ENCODE data around the gene YBEY. TPM values are rescaled to one million over a fixed set of nuclear protein-coding genes. Genes with fewer than 3 reads are reported as not detected.

YBEY gene
- total RNA-seq, 2 experiments from 2014 or later = 6.9 to 9.1 TPM

DNA sequence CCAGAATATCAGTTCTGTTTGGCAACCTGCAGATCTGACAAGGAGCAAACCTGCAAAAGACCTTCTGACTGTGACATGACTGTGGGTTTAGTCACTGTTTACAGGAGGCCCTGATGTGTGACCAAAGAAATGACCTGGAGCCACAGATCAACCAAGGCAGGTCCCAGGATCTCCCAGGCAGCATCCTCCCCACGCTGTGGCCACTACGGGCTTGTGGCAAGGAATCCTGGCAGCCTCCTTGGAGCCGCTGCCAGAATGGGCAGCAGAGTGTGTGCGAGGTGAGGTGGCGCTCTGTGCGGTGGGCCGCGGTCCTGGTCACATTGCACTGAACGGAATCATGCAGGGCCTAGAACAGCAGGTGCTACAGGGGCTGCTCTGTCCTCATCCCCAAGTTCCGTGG is 16.7 kb upstream of the YBEY start:
- H3K4me3 Mint-ChIP-seq = no peak overlapping the region
- ATAC-seq = no peak
- peaks cover 40% of the 10 kb centered on the region for H3K36me3 Mint-ChIP-seq
- no peaks in the 10 kb centered on the region for H3K9me3 Mint-ChIP-seq (ENCODE audit: low read depth)
- H3K4me1 Mint-ChIP-seq = no peaks in the 10 kb centered on the region
- no peak overlapping the region for H3K27ac Mint-ChIP-seq
- no peaks in the 10 kb centered on the region for H3K27me3 Mint-ChIP-seq
- CTCF ChIA-PET = no interaction called here
- DNase-seq = no peak

DNA sequence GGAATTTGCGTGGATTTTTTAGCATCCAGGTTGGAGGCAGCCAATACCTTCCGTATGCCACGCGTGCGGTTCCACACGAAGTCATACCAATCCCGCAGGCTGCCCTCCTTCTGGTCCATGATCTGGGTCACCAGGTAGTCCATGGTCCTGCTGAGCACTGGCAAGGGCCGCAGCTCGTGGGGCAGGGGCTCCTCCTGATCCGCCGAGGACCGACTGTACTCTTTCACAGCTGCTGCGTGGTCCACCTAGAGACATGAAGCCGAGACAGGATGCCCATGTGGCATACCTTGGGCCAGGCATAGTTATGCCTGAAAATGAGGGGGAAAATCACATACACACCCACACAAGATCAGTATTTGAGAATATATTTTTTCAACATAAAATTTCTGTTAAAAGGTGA is 12.8 kb upstream of the YBEY start:
- no peak overlapping the region for H3K27ac Mint-ChIP-seq
- CTCF ChIA-PET = no interaction called here
- no peaks in the 10 kb centered on the region for H3K9me3 Mint-ChIP-seq (ENCODE audit: low read depth)
- DNase-seq = no peak
- no peaks in the 10 kb centered on the region for H3K4me1 Mint-ChIP-seq
- no peak for ATAC-seq
- no peak overlapping the region for H3K4me3 Mint-ChIP-seq
- peaks cover 36% of the 10 kb centered on the region for H3K36me3 Mint-ChIP-seq
- no peaks in the 10 kb centered on the region for H3K27me3 Mint-ChIP-seq

DNA sequence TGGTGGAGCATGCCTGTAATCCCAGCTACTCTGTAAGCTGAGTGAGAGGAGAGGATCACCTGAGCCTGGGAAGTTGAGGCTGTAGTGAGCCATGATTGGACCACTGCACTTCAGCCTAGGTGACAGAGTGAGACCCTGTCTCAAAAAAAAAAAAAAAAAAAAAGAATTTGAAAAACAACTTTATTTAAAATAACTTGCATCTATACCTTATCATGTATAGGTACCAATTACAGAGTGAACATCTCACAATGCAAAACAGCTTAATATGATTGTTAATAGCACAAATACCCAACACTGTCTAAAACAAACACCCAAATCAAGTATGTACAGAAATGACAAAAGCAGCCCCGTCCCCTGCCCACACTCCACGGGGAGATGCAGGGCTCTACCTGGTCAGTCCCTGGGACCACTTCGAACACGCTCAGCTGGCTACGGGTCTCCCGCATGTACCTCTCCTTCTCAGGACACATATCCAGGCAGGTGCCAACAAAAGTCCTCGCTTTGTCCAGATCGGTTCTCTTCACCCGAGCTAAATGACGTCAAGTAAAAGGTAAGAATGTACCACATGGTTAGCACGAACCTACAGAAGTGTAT is 11.2 kb upstream of the YBEY start:
- no peaks in the 10 kb centered on the region for H3K27me3 Mint-ChIP-seq
- no peaks in the 10 kb centered on the region for H3K9me3 Mint-ChIP-seq (ENCODE audit: low read depth)
- CTCF ChIA-PET = interaction anchor here (0.7 to 0.9 kb wide), 3 partner anchors 51 to 387 kb away, joined by 3 read pairs; a partner anchor contains a TSS
- no peak overlapping the region for H3K27ac Mint-ChIP-seq
- no peak overlapping the region for H3K4me3 Mint-ChIP-seq
- ATAC-seq (no peak), DNase-seq (no peak)
- no peaks in the 10 kb centered on the region for H3K4me1 Mint-ChIP-seq
- H3K36me3 Mint-ChIP-seq = peaks cover 43% of the 10 kb centered on the region

DNA sequence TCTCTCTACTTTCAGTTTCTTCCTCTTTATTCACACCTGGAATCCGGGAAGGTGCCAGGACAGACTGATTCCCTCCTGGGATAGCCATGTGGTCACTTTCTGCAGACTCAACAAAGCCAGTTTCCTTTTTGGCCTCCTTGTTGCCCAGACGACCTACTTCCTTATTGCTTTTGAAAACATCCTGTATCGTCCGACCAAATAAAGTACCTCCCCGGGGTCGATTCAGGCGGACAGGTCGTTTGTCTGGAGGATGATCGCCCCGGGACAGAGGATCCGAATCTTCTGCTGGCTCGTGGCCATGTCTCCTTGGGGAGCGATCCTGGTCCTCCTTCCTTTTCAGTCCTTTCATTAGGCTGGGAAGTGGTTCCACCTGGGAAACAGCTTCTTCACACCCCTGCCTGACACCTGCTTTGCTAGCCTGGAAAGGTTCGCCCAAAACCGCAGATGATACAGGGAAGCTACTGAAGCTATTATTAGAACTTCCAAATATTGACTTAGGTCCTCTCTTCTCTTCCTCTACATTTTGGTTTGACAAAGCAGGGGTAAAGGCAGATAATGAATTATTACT is 2.0 kb upstream of the YBEY start:
- DNase-seq = no peak
- ATAC-seq = no peak
- CTCF ChIA-PET = interaction anchor here (1.1 to 3.5 kb wide), 6 partner anchors 56 to 315 kb away, joined by 3 to 19 read pairs (median 4); partner anchors contain the start of gene LSS
- Mint-ChIP-seq H3K9me3 (ENCODE audit: low read depth) (no peaks in the 10 kb centered on the region), H3K27ac (peak overlapping the region; percentile 67), H3K36me3 (peaks cover 45% of the 10 kb centered on the region), H3K4me3 (peak overlapping the region; percentile 56), H3K27me3 (no peaks in the 10 kb centered on the region), H3K4me1 (peaks cover 47% of the 10 kb centered on the region)

DNA sequence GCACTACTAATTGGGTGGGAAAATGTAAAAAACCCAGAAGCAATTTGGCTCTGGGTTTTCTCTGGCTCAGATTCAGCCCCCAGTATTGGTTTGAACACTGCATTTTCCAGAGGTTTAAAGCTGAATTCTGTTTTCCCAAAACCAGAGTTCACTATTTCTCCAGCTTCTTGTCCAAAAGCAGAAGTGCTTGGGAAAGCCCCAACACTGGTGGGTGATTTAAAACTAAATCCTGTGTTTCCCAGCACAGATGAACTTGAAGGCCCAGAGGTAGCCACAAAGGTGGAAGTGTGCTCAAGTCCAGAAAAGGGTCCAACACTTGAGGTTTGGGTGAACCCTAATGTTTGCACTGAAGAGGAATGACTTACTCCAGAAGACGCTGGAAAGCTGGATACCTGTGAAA is 1.4 kb upstream of the YBEY start:
- Mint-ChIP-seq H3K27ac (peak overlapping the region; percentile 85), H3K9me3 (ENCODE audit: low read depth) (no peaks in the 10 kb centered on the region), H3K36me3 (peaks cover 40% of the 10 kb centered on the region), H3K27me3 (no peaks in the 10 kb centered on the region), H3K4me3 (peak overlapping the region; percentile 83), H3K4me1 (peaks cover 49% of the 10 kb centered on the region)
- no peak for DNase-seq
- ATAC-seq = no peak
- CTCF ChIA-PET = interaction anchor here (0.8 to 3.5 kb wide), 7 partner anchors 42 to 315 kb away, joined by 3 to 19 read pairs (median 3); partner anchors contain the start of gene LSS

DNA sequence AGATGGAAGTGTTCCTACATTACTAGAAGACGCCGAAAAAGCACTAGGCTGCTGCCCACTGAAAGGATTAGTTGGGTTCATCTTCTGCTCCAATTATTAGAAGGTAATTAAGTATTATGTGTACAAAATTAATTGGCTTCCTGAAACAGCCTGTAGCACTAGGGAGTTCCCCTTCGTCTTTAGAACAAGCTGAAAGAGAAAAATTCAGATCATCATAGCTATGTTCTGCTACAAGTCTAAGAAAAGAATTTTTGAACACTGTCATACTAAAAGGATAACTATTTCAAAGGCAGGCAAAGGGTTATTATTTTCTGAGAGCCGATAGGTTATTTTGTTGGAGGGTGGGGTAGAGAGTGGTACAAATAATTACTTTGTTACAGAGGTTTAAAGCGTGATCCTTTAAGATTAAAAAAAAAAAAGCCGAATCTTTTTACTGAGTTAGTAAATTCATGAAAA is 908 bp upstream of the YBEY start, which contains the start of gene MCM3AP:
Gene MCM3AP, minus strand, starts transcription at position 406 of the 456 bp plus-strand sequence. Its CDS starts 325 bp downstream, at position 81.
- Mint-ChIP-seq H3K36me3 (peaks cover 35% of the 10 kb centered on the region), H3K4me3 (peak within 1 kb of the TSS; percentile 83), H3K27ac (peak within 1 kb of the TSS; percentile 93), H3K27me3 (no peaks in the 10 kb centered on the region), H3K4me1 (peaks cover 51% of the 10 kb centered on the region), H3K9me3 (ENCODE audit: low read depth) (no peaks in the 10 kb centered on the region)
- no peak for ATAC-seq
- CTCF ChIA-PET = interaction anchor here (0.8 to 3.5 kb wide), 7 partner anchors 9 to 316 kb away, joined by 3 to 19 read pairs (median 3); partner anchors contain the start of gene LSS
- DNase-seq = no peak

DNA sequence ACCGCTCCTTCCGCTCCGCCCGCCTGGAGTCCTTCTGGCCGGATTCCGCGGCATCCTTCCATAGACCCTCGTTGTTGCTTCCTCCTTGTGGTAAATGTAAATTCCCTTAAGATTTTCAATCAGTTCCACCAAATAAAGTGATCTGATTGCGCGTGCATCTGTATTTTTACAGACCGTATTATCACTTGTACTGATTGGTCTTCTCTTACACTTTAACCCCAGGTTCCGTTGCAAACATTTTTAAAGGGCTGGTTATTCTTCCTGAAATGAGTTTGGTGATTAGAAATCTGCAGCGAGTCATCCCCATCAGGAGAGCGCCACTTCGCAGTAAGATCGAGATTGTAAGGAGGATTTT is 483 bp downstream of the YBEY start:
- Mint-ChIP-seq H3K27ac (peak overlapping the region; percentile 93), H3K27me3 (no peaks in the 10 kb centered on the region), H3K4me3 (peak overlapping the region; percentile 83), H3K4me1 (peaks cover 48% of the 10 kb centered on the region), H3K36me3 (peaks cover 33% of the 10 kb centered on the region), H3K9me3 (ENCODE audit: low read depth) (no peaks in the 10 kb centered on the region)
- ATAC-seq (peak; percentile 16), DNase-seq (no peak)
- CTCF ChIA-PET = no interaction called here

DNA sequence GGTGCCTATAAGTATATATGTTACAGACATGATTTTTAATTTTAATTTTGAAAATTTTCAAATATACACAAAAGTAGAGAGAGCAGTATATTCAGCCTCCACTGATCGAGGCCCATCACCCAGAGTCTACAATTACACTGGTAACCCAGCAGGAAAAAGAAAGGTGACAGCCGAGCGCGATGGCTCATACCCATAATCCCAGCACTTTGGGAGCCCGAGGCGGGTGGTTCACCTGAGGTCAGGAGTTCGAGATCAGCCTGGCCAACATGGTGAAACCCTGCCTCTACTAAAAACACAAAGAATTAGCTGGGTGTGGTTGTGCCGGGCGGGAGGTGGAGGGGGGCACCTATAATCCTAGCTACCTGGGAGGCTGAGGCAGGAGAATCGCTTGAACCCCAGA is 1.4 kb downstream of the YBEY start:
- peaks cover 43% of the 10 kb centered on the region for H3K4me1 Mint-ChIP-seq
- H3K4me3 Mint-ChIP-seq = no peak overlapping the region
- no peaks in the 10 kb centered on the region for H3K27me3 Mint-ChIP-seq
- no peak for ATAC-seq
- DNase-seq = no peak
- no peak overlapping the region for H3K27ac Mint-ChIP-seq
- peaks cover 38% of the 10 kb centered on the region for H3K36me3 Mint-ChIP-seq
- no peaks in the 10 kb centered on the region for H3K9me3 Mint-ChIP-seq (ENCODE audit: low read depth)
- CTCF ChIA-PET = no interaction called here

DNA sequence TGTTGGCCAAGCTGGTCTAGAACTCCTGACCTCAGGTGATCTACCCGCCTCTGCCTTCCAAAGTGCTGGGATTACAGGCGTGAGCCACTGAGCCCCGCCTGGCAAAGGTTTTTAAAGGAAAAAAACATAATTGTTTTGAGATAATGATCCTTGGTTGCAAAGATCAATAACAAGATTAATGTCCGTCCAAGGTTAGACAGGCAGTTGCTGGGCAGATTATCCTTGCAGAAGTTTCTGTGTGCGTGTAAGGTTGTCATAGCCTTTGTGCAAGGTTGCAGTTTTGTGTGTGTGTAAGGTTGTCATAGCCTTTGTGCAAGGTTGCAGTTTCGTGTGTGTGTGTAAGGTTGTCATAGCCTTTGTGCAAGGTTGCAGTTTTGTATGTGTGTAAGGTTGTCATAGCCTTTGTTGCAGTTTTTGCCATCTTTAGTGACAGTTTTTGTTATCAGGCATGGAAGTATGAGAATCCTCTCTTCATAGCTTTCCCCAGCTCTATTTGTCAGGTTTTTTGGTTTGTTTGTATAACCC is 3.6 kb downstream of the YBEY start:
- Mint-ChIP-seq H3K36me3 (peaks cover 25% of the 10 kb centered on the region), H3K4me1 (peaks cover 27% of the 10 kb centered on the region), H3K27ac (no peak overlapping the region), H3K4me3 (no peak overlapping the region), H3K27me3 (no peaks in the 10 kb centered on the region), H3K9me3 (ENCODE audit: low read depth) (no peaks in the 10 kb centered on the region)
- ATAC-seq = no peak
- no peak for DNase-seq
- CTCF ChIA-PET = no interaction called here

DNA sequence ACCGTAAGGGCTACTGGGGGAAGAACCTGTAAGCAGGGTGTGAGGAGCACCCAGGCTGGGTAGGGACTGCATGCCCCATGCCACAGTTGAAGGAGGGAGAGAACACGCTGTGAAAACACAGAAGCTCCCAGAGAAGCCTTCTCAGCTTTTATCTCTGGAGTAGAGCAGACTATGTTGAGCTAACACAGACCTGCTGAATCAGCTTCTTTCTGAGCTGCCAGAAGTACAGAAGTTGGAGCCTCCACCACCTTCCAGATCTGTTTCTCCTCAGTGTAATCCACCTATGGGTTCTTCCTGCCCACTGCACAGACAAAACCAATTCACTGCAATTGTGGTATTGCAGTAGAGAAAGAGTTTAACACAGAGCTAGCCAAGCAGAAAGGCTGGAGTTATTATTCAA is 5.4 kb downstream of the YBEY start:
- DNase-seq (no peak), ATAC-seq (no peak)
- Mint-ChIP-seq H3K4me3 (no peak overlapping the region), H3K27me3 (no peaks in the 10 kb centered on the region), H3K4me1 (peaks cover 29% of the 10 kb centered on the region), H3K9me3 (ENCODE audit: low read depth) (no peaks in the 10 kb centered on the region), H3K27ac (no peak overlapping the region), H3K36me3 (peaks cover 18% of the 10 kb centered on the region)
- CTCF ChIA-PET = interaction anchor here (1.3 kb wide), 1 partner anchor 62 kb away, joined by 3 read pairs; the partner anchor contains the start of gene LSS

DNA sequence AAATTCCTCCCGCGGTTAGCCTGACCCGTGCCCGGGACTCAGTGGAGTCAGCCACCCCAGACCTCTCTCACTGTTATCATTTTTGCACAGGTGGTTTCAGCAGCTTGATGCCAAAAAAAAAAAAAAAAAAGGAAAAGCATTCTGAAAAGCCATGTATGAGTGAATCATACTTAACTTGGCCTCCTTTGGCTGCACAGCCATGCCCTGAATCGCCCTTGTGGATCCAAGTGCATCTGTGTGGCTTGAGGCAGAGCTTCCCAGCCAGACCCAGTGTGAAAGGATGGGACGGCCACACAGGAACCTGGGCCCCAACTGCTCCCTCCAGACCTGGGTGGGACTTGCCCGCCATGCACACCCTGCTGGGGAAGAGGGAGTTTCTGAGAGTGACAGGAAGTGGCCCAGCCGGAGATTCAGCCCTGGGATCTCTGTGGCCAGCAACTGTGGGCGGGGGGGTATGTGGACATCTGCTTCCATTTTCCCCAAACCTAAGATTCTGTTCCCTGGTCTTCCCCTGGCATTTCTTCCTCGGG is 8.6 kb downstream of the YBEY start:
- CTCF ChIA-PET = no interaction called here
- Mint-ChIP-seq H3K27ac (peak overlapping the region; percentile 40), H3K4me1 (peaks cover 23% of the 10 kb centered on the region), H3K9me3 (ENCODE audit: low read depth) (no peaks in the 10 kb centered on the region), H3K27me3 (no peaks in the 10 kb centered on the region), H3K36me3 (peaks cover 23% of the 10 kb centered on the region), H3K4me3 (no peak overlapping the region)
- DNase-seq (no peak), ATAC-seq (no peak)

DNA sequence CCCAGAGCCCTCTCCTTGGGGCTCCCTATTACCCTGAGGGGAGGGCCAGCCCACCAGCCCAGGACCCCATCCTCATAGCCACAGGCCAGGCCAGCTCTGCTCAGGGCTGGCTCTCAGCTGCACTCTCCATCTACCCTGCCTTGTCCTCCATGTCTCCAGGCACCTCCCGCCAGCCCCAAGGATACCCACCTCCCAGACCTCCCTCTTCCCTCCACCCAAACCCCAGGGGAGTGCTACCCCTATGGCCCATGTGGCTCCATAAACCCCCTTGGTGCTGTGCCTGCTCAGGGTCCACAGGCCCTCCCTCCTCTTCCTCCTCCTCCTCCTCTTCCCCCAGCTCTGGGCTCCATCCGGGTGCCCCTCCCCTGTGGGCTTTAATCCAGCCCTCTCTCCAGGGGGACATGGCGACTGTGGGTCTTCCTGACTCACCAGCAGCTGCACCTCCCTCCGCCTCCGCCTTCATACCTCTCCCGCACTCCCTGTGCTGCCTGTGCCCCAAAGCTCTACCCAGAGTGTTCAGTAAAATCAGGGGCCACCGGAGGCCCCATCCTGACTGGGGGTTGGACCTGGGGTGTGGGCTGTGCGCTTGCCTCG is 9.1 kb downstream of the YBEY start:
- Mint-ChIP-seq H3K4me1 (peaks cover 21% of the 10 kb centered on the region), H3K27me3 (no peaks in the 10 kb centered on the region), H3K27ac (peak overlapping the region; percentile 52), H3K4me3 (no peak overlapping the region), H3K9me3 (ENCODE audit: low read depth) (no peaks in the 10 kb centered on the region), H3K36me3 (peaks cover 26% of the 10 kb centered on the region)
- no peak for DNase-seq
- CTCF ChIA-PET = no interaction called here
- no peak for ATAC-seq

DNA sequence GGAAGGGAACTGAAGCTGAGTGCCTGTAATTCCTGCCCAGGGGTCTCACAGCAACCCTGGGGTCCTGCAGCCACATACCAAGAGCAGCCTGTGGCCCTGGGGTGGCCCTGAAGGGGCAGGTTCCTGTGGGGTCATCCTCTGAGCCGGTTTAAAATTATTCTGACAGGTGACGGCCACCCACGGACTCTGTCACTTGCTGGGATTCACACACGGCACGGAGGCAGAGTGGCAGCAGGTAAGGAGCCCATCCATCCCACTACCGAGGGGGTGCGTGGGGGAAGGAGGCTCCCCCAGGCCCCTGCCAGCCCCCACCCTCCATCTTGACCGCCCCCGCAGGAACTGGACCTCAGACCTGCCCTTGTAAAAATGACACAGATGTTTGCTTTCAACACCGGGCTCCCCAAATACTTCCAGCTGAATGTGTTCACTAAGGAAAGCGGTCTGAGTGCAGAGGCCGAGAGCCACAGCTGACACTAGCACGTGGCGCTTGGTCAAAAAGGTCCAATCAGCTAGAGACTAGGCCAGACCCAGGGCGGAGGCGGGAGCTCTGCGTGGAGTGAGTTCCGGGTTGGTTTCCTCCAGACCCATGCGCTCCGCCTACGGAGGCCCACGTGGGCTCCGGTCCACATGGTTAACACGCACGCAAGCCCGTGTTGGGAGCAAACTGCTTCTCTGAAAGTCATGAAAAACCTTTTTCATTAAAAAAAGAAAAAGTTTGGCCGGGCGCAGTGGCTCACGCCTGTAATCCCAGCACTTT is 10.0 kb downstream of the YBEY start:
- no peaks in the 10 kb centered on the region for H3K9me3 Mint-ChIP-seq (ENCODE audit: low read depth)
- no peaks in the 10 kb centered on the region for H3K27me3 Mint-ChIP-seq
- H3K4me1 Mint-ChIP-seq = peaks cover 20% of the 10 kb centered on the region
- DNase-seq = peak; percentile 84
- CTCF ChIA-PET = no interaction called here
- peak overlapping the region; percentile 76 for H3K27ac Mint-ChIP-seq
- H3K36me3 Mint-ChIP-seq = peaks cover 31% of the 10 kb centered on the region
- ATAC-seq = peak; percentile 90
- H3K4me3 Mint-ChIP-seq = peak overlapping the region; percentile 58

Data from activated CD8-positive, alpha-beta memory T cell treated with anti-CD3 and anti-CD28 coated beads, Interleukin-2, amount 10 ng/mL, durations not matched to agents 7 days and 5 days (primary cell).